ENCODE measurements around the gene PSEN1.

The PSEN1 gene

DNA sequence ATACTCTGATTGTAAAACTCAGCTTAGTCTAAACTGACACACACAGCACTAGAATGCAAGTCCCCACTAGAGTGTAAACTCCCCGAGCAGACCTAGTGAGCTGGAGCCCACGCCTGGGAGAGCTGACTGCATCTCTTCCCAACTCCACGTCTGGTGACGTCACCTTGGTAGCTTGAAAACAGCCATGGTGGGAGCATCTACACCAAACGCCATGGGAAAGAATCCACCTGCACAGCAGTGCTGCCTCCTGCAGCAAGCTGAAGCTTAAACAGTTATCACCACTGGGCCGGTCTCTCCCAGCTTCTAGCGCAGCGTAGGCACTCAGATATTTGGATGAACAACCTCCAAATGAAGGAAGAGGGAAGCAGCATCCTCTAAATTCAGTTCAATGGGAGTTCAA, 96.7 kb downstream of the PSEN1 start:
- H3K4me3 ChIP-seq (ENCODE audit: low read depth, low read length) = no peak overlapping the region
- DNase-seq (ENCODE audit: low read depth) = no peak
- TF ChIP-seq, protein P1, sequence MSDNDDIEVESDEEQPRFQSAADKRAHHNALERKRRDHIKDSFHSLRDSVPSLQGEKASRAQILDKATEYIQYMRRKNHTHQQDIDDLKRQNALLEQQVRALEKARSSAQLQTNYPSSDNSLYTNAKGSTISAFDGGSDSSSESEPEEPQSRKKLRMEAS (IDR thresholded peaks at IDR 0.05; ENCODE audit: low read depth, low read length) = no peak
- no peak for TF ChIP-seq MYC (IDR thresholded peaks at IDR 0.05; ENCODE audit: low read depth, low read length)
- no peak for TF ChIP-seq POLR2A (IDR thresholded peaks at IDR 0.05; ENCODE audit: extremely low read depth, insufficient read length)
- TF ChIP-seq, protein P2, sequence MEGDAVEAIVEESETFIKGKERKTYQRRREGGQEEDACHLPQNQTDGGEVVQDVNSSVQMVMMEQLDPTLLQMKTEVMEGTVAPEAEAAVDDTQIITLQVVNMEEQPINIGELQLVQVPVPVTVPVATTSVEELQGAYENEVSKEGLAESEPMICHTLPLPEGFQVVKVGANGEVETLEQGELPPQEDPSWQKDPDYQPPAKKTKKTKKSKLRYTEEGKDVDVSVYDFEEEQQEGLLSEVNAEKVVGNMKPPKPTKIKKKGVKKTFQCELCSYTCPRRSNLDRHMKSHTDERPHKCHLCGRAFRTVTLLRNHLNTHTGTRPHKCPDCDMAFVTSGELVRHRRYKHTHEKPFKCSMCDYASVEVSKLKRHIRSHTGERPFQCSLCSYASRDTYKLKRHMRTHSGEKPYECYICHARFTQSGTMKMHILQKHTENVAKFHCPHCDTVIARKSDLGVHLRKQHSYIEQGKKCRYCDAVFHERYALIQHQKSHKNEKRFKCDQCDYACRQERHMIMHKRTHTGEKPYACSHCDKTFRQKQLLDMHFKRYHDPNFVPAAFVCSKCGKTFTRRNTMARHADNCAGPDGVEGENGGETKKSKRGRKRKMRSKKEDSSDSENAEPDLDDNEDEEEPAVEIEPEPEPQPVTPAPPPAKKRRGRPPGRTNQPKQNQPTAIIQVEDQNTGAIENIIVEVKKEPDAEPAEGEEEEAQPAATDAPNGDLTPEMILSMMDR (IDR thresholded peaks at IDR 0.05; ENCODE audit: low read depth, low read length) = no peak

DNA sequence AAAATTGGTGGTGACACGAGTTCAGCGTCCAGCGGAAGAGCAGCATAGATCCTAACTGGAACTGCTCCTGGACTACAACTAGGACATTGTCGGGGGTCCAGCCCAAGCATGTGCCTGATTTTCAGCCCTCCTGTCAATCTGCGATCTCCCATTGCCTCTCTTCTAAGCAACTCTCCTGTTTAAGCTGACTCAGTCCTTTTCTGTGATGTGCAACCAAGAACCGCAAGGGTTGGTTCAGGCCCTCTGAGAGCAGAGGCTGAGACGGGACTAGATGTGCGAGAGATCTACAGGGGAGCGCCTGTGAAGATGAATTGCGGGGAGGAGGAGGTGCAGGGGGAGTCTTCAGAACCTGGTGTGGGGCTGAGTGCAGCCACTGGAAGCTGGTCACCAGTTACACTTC, 97.3 kb downstream of the PSEN1 start:
- DNase-seq (ENCODE audit: low read depth) = no peak
- no peak for TF ChIP-seq MYC (IDR thresholded peaks at IDR 0.05; ENCODE audit: low read depth, low read length)
- TF ChIP-seq POLR2A (IDR thresholded peaks at IDR 0.05; ENCODE audit: extremely low read depth, insufficient read length) = no peak
- TF ChIP-seq, protein P1 (IDR thresholded peaks at IDR 0.05; ENCODE audit: low read depth, low read length) = no peak
- TF ChIP-seq, protein P2 (IDR thresholded peaks at IDR 0.05; ENCODE audit: low read depth, low read length) = no peak
- no peak overlapping the region for H3K4me3 ChIP-seq (ENCODE audit: low read depth, low read length)

DNA sequence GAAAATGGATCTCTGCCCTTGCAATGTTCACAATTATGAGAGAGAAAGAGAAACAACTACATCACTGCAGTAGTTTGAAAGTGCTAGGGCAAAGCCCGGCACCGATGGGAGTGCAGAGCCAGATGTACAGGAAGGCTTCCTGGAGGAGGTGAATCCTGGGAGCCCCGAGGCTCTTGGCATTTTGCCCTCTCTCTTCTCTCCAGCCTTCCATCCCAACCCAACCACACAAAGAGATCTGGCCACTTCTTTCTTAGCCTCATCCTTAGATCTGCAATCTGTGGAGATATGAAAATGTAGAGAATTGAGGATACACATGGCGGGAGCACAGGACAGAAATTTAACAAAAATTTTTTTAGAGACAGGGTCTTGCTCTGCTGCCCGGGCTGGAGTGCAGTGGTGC, 97.7 kb downstream of the PSEN1 start:
- DNase-seq (ENCODE audit: low read depth) = no peak
- H3K4me3 ChIP-seq (ENCODE audit: low read depth, low read length) = no peak overlapping the region
- TF ChIP-seq MYC (IDR thresholded peaks at IDR 0.05; ENCODE audit: low read depth, low read length) = no peak
- TF ChIP-seq, protein P2 (IDR thresholded peaks at IDR 0.05; ENCODE audit: low read depth, low read length) = no peak

DNA sequence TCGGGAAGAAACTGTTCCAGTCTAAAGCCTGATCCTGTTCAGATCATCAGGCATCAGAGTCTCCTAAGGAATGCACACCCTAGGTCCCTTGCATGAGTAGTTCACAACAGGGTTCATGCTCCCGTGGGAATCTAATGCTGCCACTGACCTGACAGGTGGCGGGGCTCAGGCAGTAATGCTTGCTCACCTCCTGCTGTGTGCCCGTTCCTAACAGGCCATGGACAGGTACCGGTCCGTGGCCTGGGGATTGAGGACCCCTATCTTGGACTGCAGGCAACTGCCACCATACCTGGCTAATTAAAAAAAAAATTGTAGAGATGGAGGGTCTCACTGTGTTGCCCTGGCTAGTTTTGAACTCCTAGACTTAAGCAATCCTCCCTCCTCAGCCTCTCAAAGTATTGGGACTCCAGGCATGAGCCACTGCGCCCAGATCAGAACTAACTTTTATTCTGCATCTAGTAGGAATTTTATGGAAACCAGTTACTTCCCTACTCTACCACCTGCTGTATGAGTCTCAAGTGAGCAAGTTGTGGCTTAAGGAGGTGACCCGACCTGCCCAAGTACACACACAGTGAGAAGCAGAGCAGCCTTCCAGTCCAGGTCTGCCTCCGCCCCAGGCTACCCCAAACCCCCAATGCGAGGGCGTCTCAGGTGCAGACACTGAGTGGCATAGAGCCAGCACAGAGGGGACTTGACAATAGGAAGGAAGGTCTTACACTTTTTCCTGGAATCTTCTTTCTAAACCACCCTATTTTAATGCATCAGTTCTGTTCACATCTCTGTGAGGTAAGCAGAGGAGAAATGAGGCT, 98.5 kb downstream of the PSEN1 start:
- H3K4me3 ChIP-seq (ENCODE audit: low read depth, low read length) = no peak overlapping the region
- TF ChIP-seq POLR2A (IDR thresholded peaks at IDR 0.05; ENCODE audit: extremely low read depth, insufficient read length) (no peak), MYC (IDR thresholded peaks at IDR 0.05; ENCODE audit: low read depth, low read length) (no peak)
- TF ChIP-seq, protein P2 (IDR thresholded peaks at IDR 0.05; ENCODE audit: low read depth, low read length) = no peak
- TF ChIP-seq, protein P1 (IDR thresholded peaks at IDR 0.05; ENCODE audit: low read depth, low read length) = no peak
- no peak for DNase-seq (ENCODE audit: low read depth)

DNA sequence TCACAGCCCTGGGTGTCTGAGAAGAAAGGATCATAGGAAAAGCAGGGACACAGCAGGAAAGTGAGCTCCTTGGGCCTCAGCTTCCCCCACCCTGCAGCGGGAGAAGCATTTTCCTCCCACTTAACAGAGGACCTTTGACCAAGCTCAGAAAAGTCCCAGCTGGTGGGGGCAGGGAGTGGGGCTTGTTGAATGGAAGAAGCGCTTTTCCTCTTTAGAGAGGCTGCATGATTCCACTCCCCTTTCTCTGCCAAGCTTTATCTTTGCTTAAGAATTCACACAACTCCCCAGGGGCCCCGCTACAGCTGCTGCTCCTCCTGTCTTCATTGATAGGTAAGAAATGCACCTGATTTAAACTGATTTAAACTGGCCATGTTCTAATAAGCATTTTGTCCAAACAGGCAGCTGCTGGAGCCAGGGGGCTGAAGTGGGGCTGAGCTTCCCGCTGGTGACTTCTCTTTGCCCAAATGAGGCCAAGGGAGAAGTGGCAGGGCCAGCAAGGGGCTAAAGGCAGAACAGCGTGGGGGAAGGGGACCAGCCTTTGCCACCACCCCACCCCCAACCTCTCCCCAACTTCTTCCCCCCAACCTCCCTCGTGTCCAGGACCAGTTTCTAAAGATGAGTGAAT, 99.3 kb downstream of the PSEN1 start:
- H3K4me3 ChIP-seq (ENCODE audit: low read depth, low read length) = no peak overlapping the region
- DNase-seq (ENCODE audit: low read depth) = no peak
- TF ChIP-seq POLR2A (IDR thresholded peaks at IDR 0.05; ENCODE audit: extremely low read depth, insufficient read length) (no peak), MYC (IDR thresholded peaks at IDR 0.05; ENCODE audit: low read depth, low read length) (no peak)
- TF ChIP-seq, protein P1 (IDR thresholded peaks at IDR 0.05; ENCODE audit: low read depth, low read length) = no peak
- TF ChIP-seq, protein P2 (IDR thresholded peaks at IDR 0.05; ENCODE audit: low read depth, low read length) = no peak
